GM19238 (cell line): ENCODE results near the gene POLR3A.

Experiments used
- DNase-seq: peaks from one replicate; pipeline ENCODE4 v3.0.0; 2011; ENCODE audit warnings: low spot score; ENCODE audit not compliant: insufficient read length

The POLR3A gene

GRCh38 chr10:77955136-77955535, 74.2 kb downstream of the POLR3A start:
- DNase-seq = no peak

GRCh38 chr10:77949167-77949566, 80.1 kb downstream of the POLR3A start:
- no peak for DNase-seq

GRCh38 chr10:77946084-77946483, 83.2 kb downstream of the POLR3A start:
- no peak for DNase-seq

- no peak for DNase-seq
Measured at GRCh38 chr10:77944519-77944918, 84.8 kb downstream of the POLR3A start.

- DNase-seq = no peak
Measured at GRCh38 chr10:77943121-77943901, 86.0 kb downstream of the POLR3A start.

GRCh38 chr10:77941790-77942189, 87.5 kb downstream of the POLR3A start:
- DNase-seq = no peak

GRCh38 chr10:77940627-77941026, 88.7 kb downstream of the POLR3A start:
- no peak for DNase-seq

GRCh38 chr10:77940225-77940624, 89.1 kb downstream of the POLR3A start:
- no peak for DNase-seq

GRCh38 chr10:77939561-77940001, 89.7 kb downstream of the POLR3A start:
- no peak for DNase-seq

GRCh38 chr10:77936697-77937567, 92.4 kb downstream of the POLR3A start:
- no peak for DNase-seq

GRCh38 chr10:77932016-77932715, 97.1 kb downstream of the POLR3A start:
- no peak for DNase-seq

- no peak for DNase-seq
Measured at GRCh38 chr10:77927402-77928246, 101.7 kb downstream of the POLR3A start.

- peak; percentile 29 for DNase-seq
Measured at GRCh38 chr10:77926566-77927401, 102.5 kb downstream of the POLR3A start, which contains the start of gene DLG5. DLG5 (minus strand) TSS chr10:77926755; CDS start chr10:77926520, 235 bp downstream.

GRCh38 chr10:77925795-77926565, 103.3 kb downstream of the POLR3A start:
- DNase-seq = peak; percentile 27

- no peak for DNase-seq
Measured at GRCh38 chr10:77925410-77925794, 103.9 kb downstream of the POLR3A start.

GRCh38 chr10:77922566-77923179, 106.6 kb downstream of the POLR3A start:
- no peak for DNase-seq

GRCh38 chr10:77922055-77922454, 107.3 kb downstream of the POLR3A start:
- no peak for DNase-seq

GRCh38 chr10:77921395-77921794, 107.9 kb downstream of the POLR3A start:
- no peak for DNase-seq

- DNase-seq = no peak
Measured at GRCh38 chr10:77920495-77920894, 108.8 kb downstream of the POLR3A start.
